OCI-M2 (cell line): ENCODE data around the gene PLN.

ENCODE experiments used
- DNase-seq: peaks from one replicate; lab custom pipeline; 2025; ENCODE audit not compliant: unreplicated experiment; lab: John Stamatoyannopoulos, UW

PLN gene

GRCh38 chr6:118548136-118548535 is at the start of gene PLN:
Gene PLN, plus strand, starts transcription at chr6:118548296. Its CDS starts 10,626 bp downstream, at chr6:118558922.
- DNase-seq = no peak

GRCh38 chr6:118500130-118501015 is 47.7 kb upstream of the PLN start:
- no peak for DNase-seq

GRCh38 chr6:118501099-118501498 is 47.0 kb upstream of the PLN start:
- DNase-seq = no peak

- no peak for DNase-seq
Measured at GRCh38 chr6:118501765-118502164, 46.3 kb upstream of the PLN start.

- DNase-seq = no peak
Measured at GRCh38 chr6:118502169-118502568, 45.9 kb upstream of the PLN start.

GRCh38 chr6:118504611-118505010 is 43.5 kb upstream of the PLN start:
- DNase-seq = no peak

GRCh38 chr6:118505656-118506055 is 42.4 kb upstream of the PLN start:
- DNase-seq = no peak

GRCh38 chr6:118506071-118506638 is 41.9 kb upstream of the PLN start:
- DNase-seq = no peak

GRCh38 chr6:118507636-118508035 is 40.5 kb upstream of the PLN start:
- no peak for DNase-seq

- DNase-seq = no peak
Measured at GRCh38 chr6:118509009-118509617, 39.0 kb upstream of the PLN start.

- no peak for DNase-seq
Measured at GRCh38 chr6:118511930-118512715, 36.0 kb upstream of the PLN start.

- no peak for DNase-seq
Measured at GRCh38 chr6:118514689-118515088, 33.4 kb upstream of the PLN start.

GRCh38 chr6:118522422-118522821 is 25.7 kb upstream of the PLN start:
- DNase-seq = no peak

- no peak for DNase-seq
Measured at GRCh38 chr6:118523216-118523615, 24.9 kb upstream of the PLN start.

- no peak for DNase-seq
Measured at GRCh38 chr6:118524686-118525085, 23.4 kb upstream of the PLN start.

GRCh38 chr6:118525913-118526780 is 21.9 kb upstream of the PLN start:
- DNase-seq = no peak

GRCh38 chr6:118528129-118528528 is 20.0 kb upstream of the PLN start:
- DNase-seq = no peak

GRCh38 chr6:118529756-118530155 is 18.3 kb upstream of the PLN start:
- no peak for DNase-seq

- DNase-seq = no peak
Measured at GRCh38 chr6:118530942-118531341, 17.2 kb upstream of the PLN start.

GRCh38 chr6:118535176-118535844 is 12.8 kb upstream of the PLN start:
- no peak for DNase-seq
